Stimulated activated CD8-positive, alpha-beta memory T cell treated with anti-CD3 and anti-CD28 coated beads, Interleukin-4, amount 100 ng/mL, for 24 hours (primary cell): ENCODE data around the gene METTL2B.
A peak's percentile ranks its signal among the peaks of the same experiment; 100 is the strongest.

Source experiments
- DNase-seq: peaks from one replicate; pipeline ENCODE4 v3.0.0-alpha.2; 2020; ENCODE audit warnings: low read depth

METTL2B gene

GRCh38 chr7:128476402-128477335 is at the start of gene METTL2B:
METTL2B (plus strand) TSS chr7:128476748; CDS start chr7:128476766, 18 bp downstream.
- DNase-seq, result peak; percentile 83

- DNase-seq, result no peak
Observed at GRCh38 chr7:128427289-128427891, 49.2 kb upstream of the METTL2B start.

- no peak for DNase-seq
Observed at GRCh38 chr7:128430207-128430606, 46.3 kb upstream of the METTL2B start.

GRCh38 chr7:128431221-128431620 is 45.3 kb upstream of the METTL2B start:
- DNase-seq, result no peak

GRCh38 chr7:128431754-128432153 is 44.8 kb upstream of the METTL2B start:
- DNase-seq, result no peak

GRCh38 chr7:128434413-128435326 is 41.9 kb upstream of the METTL2B start:
- DNase-seq, result no peak

GRCh38 chr7:128435327-128435686 is 41.2 kb upstream of the METTL2B start:
- no peak for DNase-seq

GRCh38 chr7:128437426-128438332 is 38.9 kb upstream of the METTL2B start:
- DNase-seq, result no peak

GRCh38 chr7:128442356-128442755 is 34.2 kb upstream of the METTL2B start:
- no peak for DNase-seq

- no peak for DNase-seq
Observed at GRCh38 chr7:128443831-128444600, 32.5 kb upstream of the METTL2B start.

- DNase-seq, result no peak
Observed at GRCh38 chr7:128446306-128446705, 30.2 kb upstream of the METTL2B start.

GRCh38 chr7:128447941-128448564 is 28.5 kb upstream of the METTL2B start:
- DNase-seq, result no peak

GRCh38 chr7:128448751-128449302 is 27.7 kb upstream of the METTL2B start:
- no peak for DNase-seq

GRCh38 chr7:128450409-128450808 is 26.1 kb upstream of the METTL2B start:
- no peak for DNase-seq

- no peak for DNase-seq
Observed at GRCh38 chr7:128450913-128451312, 25.6 kb upstream of the METTL2B start.

GRCh38 chr7:128452552-128452951 is 24.0 kb upstream of the METTL2B start:
- no peak for DNase-seq

GRCh38 chr7:128453836-128454804 is 22.4 kb upstream of the METTL2B start:
- no peak for DNase-seq

GRCh38 chr7:128454808-128455542 is 21.6 kb upstream of the METTL2B start:
- DNase-seq, result no peak
